AG04449 (cell line): Measurements from ENCODE around the gene TRAF7.

ENCODE experiments used
- CTCF ChIA-PET: fragments of 350-600 bp; formaldehyde crosslinking; extraction: SDS; loops from one replicate; lab custom pipeline; 2021; ENCODE audit warnings: antibody characterized with exemption; lab: Yijun Ruan, JAX
- POLR2A ChIA-PET: fragments of 400-600, 350-600 bp; formaldehyde crosslinking; extraction: SDS; loops from one replicate; lab custom pipeline; 2020; ENCODE audit warnings: antibody characterized with exemption, inconsistent platforms; lab: Yijun Ruan, JAX
- DNase-seq: peaks from one replicate; pipeline ENCODE4 v3.0.0-alpha.2; 2010; ENCODE audit warnings: low read depth, low spot score
- H3K4me3 ChIP-seq: 2 replicates; pipeline ENCODE4 v1.5.1; 2011; ENCODE audit warnings: low read depth, mild to moderate bottlenecking, control low read depth, low read length
- CTCF ChIP-seq: IDR thresholded peaks from one replicate; pipeline ENCODE4 v1.5.1; 2011; ENCODE audit warnings: mild to moderate bottlenecking, moderate library complexity, low read length, control low read depth, inconsistent platforms; ENCODE audit not compliant: insufficient read depth; ENCODE audit errors: missing control alignments

Gene TRAF7

GRCh38 chr16:2158262-2158638, 2.7 kb downstream of the TRAF7 start:
- TF ChIP-seq CTCF, result no peak
- H3K4me3 ChIP-seq, result no peak overlapping the region
- POLR2A ChIA-PET, result no interaction called here
- CTCF ChIA-PET, result no interaction called here
- DNase-seq, result no peak

- no peak for DNase-seq
- no peak for TF ChIP-seq CTCF
- POLR2A ChIA-PET, result no interaction called here
- CTCF ChIA-PET, result no interaction called here
- no peak overlapping the region for H3K4me3 ChIP-seq
Observed at GRCh38 chr16:2159175-2159838, 3.7 kb downstream of the TRAF7 start.

- ChIA-PET POLR2A (interaction anchor here (0.9 kb wide), 1 partner anchor 196 kb away, joined by 3 read pairs; the partner anchor contains the start of gene RPS2), CTCF (no interaction called here)
- no peak for TF ChIP-seq CTCF
- no peak for DNase-seq
- H3K4me3 ChIP-seq, result no peak overlapping the region
Observed at GRCh38 chr16:2160915-2161551, 5.5 kb downstream of the TRAF7 start.

- POLR2A ChIA-PET, result interaction anchor here (0.9 kb wide), 1 partner anchor 197 kb away, joined by 3 read pairs; the partner anchor contains the start of gene RPS2
- H3K4me3 ChIP-seq, result no peak overlapping the region
- no peak for TF ChIP-seq CTCF
- CTCF ChIA-PET, result no interaction called here
- DNase-seq, result no peak
Observed at GRCh38 chr16:2161911-2162310, 6.3 kb downstream of the TRAF7 start.

- POLR2A ChIA-PET, result no interaction called here
Observed at GRCh38 chr16:2162676-2163118, 7.1 kb downstream of the TRAF7 start.

More at GRCh38 chr16:2162676-2163118, 7.1 kb downstream of the TRAF7 start:
- CTCF ChIA-PET, result no interaction called here
- H3K4me3 ChIP-seq, result no peak overlapping the region
- TF ChIP-seq CTCF, result no peak
- DNase-seq, result no peak
